Measurements from ENCODE around the gene DAP3.

Gene DAP3

DNA sequence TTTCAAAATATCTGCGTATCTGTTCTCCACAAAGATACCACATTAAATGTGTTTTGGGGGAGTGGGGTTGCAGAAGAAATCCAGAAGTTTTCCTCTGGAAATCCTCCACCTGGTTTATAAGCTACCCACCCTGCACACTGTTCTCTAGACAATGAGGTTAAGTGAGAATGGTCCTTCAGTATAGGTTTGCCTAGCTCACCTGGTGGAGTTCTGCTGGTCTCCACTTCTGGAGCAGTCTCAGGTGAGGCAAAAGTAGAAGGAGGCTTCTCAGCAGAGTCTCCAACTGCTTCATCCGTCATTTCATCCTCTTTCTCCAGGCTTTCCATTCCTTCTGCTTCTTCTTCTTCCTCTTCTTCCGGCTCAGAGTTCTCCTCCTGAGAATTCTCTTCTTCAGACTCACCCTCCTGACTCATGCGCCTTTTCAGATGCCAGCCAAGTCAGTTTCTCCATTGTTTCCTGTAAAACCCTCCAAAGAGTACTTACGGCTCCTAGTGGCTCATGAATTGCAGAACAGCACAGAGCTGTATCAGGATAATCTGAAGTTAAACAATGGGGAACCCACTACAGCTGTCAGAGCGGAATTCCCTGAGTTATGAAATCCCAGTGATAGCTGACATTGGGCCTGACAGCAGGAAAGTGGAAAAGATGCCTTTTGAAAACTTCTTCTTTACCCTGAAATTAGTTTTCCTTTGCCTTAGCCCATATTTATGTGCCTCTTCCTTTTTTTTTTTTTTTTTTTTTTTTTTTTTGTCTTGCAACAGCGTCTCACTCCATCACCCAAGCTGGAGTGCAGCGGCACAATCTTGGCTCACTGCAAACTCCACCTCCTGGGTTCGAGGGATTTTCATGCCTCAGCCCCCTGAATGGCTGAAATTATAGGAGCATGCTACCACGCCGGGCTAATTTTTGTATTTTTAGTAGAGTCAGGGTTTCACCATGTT lies 40.4 kb upstream of the DAP3 start (continued):
- TF ChIP-seq, protein P1, sequence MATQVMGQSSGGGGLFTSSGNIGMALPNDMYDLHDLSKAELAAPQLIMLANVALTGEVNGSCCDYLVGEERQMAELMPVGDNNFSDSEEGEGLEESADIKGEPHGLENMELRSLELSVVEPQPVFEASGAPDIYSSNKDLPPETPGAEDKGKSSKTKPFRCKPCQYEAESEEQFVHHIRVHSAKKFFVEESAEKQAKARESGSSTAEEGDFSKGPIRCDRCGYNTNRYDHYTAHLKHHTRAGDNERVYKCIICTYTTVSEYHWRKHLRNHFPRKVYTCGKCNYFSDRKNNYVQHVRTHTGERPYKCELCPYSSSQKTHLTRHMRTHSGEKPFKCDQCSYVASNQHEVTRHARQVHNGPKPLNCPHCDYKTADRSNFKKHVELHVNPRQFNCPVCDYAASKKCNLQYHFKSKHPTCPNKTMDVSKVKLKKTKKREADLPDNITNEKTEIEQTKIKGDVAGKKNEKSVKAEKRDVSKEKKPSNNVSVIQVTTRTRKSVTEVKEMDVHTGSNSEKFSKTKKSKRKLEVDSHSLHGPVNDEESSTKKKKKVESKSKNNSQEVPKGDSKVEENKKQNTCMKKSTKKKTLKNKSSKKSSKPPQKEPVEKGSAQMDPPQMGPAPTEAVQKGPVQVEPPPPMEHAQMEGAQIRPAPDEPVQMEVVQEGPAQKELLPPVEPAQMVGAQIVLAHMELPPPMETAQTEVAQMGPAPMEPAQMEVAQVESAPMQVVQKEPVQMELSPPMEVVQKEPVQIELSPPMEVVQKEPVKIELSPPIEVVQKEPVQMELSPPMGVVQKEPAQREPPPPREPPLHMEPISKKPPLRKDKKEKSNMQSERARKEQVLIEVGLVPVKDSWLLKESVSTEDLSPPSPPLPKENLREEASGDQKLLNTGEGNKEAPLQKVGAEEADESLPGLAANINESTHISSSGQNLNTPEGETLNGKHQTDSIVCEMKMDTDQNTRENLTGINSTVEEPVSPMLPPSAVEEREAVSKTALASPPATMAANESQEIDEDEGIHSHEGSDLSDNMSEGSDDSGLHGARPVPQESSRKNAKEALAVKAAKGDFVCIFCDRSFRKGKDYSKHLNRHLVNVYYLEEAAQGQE (tag by site-specific recombination; IDR thresholded peaks at IDR 0.05) = no peak
- TF ChIP-seq GLI2 (tag by site-specific recombination; IDR thresholded peaks at IDR 0.05; ENCODE audit: borderline replicate concordance, low read depth) (no peak), ZNF221 (tag by site-specific recombination; IDR thresholded peaks at IDR 0.05; ENCODE audit: borderline replicate concordance) (no peak), ZSCAN23 (tag by site-specific recombination; IDR thresholded peaks at IDR 0.05) (no peak), ZNF24 (tag by site-specific recombination; IDR thresholded peaks at IDR 0.05) (no peak), ZNF510 (tag by site-specific recombination; IDR thresholded peaks at IDR 0.05; ENCODE audit: insufficient replicate concordance) (no peak)

DNA sequence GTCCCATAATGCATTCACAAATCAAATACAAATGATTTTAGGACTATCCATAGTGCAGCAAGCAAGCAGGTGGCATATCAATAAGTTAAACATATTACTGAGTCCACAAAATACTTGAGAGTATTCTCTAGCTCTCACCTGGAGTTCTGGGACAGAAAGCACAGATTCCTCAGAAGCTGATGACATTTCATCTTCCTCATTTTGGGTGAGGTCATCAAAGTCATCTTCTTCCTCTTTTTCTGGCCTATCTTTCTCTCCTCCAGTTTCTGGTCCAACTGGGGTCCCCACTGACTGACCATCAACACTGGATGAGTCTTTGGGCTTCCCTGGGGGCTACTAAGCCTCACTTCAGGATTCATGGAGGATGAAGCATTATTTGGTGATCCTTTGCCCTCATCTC lies 39.2 kb upstream of the DAP3 start:
- CTCF ChIA-PET = no interaction called here
- H3K4me1 ChIP-seq (ENCODE audit: control insufficient read depth, insufficient read depth, low read length) = no peaks in the 10 kb centered on the region; the same call in 1 of the 2 replicates

DNA sequence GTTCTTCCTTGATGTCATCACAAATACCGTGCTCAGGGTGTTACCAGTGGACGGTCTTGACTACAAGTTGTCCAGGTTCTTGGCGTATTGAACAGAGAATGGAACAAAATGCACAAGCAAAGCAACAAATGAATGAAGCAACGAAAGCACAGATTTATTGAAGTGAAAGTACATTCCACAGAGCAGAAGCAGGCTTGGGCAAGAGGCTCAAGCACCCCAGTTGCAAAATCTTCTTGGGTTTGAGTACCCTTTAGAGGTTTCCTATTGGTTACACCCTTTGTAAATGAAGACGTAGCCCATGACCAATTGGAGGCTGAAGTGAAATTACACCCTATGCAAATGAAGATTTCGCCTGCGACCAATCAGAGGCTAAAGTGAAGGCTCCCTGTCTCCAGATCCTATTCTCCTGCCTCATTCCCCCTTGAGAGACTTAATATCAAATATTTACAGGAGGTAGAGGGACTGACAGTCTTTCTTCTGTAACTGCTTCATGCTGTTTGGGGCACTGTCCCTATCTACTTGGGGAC lies 38.6 kb upstream of the DAP3 start:
- no peak for TF ChIP-seq ZNF266 (tag by site-specific recombination; IDR thresholded peaks at IDR 0.05; ENCODE audit: low read depth)
- TF ChIP-seq, protein P2, sequence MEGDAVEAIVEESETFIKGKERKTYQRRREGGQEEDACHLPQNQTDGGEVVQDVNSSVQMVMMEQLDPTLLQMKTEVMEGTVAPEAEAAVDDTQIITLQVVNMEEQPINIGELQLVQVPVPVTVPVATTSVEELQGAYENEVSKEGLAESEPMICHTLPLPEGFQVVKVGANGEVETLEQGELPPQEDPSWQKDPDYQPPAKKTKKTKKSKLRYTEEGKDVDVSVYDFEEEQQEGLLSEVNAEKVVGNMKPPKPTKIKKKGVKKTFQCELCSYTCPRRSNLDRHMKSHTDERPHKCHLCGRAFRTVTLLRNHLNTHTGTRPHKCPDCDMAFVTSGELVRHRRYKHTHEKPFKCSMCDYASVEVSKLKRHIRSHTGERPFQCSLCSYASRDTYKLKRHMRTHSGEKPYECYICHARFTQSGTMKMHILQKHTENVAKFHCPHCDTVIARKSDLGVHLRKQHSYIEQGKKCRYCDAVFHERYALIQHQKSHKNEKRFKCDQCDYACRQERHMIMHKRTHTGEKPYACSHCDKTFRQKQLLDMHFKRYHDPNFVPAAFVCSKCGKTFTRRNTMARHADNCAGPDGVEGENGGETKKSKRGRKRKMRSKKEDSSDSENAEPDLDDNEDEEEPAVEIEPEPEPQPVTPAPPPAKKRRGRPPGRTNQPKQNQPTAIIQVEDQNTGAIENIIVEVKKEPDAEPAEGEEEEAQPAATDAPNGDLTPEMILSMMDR (tag by site-specific recombination; IDR thresholded peaks at IDR 0.05) = no peak
- no peak for TF ChIP-seq ZNF302 (tag by site-specific recombination; IDR thresholded peaks at IDR 0.05; ENCODE audit: low read depth)
- TF ChIP-seq ZNF664 (tag by site-specific recombination; IDR thresholded peaks at IDR 0.05) = no peak
- TF ChIP-seq MZF1 (tag by site-specific recombination; IDR thresholded peaks at IDR 0.05; ENCODE audit: borderline replicate concordance) = no peak
- no peak for TF ChIP-seq ZNF416 (tag by site-specific recombination; IDR thresholded peaks at IDR 0.05)
- peak; percentile 25; the same call in 1 of the 2 replicates for TF ChIP-seq PRDM1 (tag by site-specific recombination; IDR thresholded peaks at IDR 0.05)
- TF ChIP-seq, protein P3, sequence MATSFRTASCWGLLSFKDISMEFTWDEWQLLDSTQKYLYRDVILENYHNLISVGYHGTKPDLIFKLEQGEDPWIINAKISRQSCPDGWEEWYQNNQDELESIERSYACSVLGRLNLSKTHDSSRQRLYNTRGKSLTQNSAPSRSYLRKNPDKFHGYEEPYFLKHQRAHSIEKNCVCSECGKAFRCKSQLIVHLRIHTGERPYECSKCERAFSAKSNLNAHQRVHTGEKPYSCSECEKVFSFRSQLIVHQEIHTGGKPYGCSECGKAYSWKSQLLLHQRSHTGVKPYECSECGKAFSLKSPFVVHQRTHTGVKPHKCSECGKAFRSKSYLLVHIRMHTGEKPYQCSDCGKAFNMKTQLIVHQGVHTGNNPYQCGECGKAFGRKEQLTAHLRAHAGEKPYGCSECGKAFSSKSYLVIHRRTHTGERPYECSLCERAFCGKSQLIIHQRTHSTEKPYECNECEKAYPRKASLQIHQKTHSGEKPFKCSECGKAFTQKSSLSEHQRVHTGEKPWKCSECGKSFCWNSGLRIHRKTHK (tag by site-specific recombination; IDR thresholded peaks at IDR 0.05) = no peak
- H3K27ac ChIP-seq (ENCODE audit: extremely low read depth, low read depth, low read length) = no peak overlapping the region
- H3K4me3 ChIP-seq (ENCODE audit: low read depth, low read length) = no peak overlapping the region
- H3K36me3 ChIP-seq (ENCODE audit: control insufficient read depth in 2 of 2, insufficient read depth in 1 of 2, low read length in 2 of 2) = no peaks in the 10 kb centered on the region
- ChIA-PET POLR2A (no interaction called here), CTCF (interaction anchor here (1.1 to 1.6 kb wide), 3 partner anchors 54 to 79 kb away, joined by 3 to 5 read pairs (median 4); no protein-coding TSS in a partner anchor)
- no peaks in the 10 kb centered on the region; the same call in 1 of the 2 replicates for H3K4me1 ChIP-seq (ENCODE audit: control insufficient read depth, insufficient read depth, low read length)
- no peaks in the 10 kb centered on the region for H3K9me3 ChIP-seq (ENCODE audit: control insufficient read depth, insufficient read depth, low read depth, low read length)

More for the DNA sequence above, 39.2 kb upstream of the DAP3 start:
- TF ChIP-seq, protein P4, sequence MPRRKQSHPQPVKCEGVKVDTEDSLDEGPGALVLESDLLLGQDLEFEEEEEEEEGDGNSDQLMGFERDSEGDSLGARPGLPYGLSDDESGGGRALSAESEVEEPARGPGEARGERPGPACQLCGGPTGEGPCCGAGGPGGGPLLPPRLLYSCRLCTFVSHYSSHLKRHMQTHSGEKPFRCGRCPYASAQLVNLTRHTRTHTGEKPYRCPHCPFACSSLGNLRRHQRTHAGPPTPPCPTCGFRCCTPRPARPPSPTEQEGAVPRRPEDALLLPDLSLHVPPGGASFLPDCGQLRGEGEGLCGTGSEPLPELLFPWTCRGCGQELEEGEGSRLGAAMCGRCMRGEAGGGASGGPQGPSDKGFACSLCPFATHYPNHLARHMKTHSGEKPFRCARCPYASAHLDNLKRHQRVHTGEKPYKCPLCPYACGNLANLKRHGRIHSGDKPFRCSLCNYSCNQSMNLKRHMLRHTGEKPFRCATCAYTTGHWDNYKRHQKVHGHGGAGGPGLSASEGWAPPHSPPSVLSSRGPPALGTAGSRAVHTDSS (tag by site-specific recombination; IDR thresholded peaks at IDR 0.05) = peak; percentile 27; the same call in 1 of the 2 replicates
- TF ChIP-seq ZNF701 (tag by site-specific recombination; IDR thresholded peaks at IDR 0.05) = no peak
- H3K9me3 ChIP-seq (ENCODE audit: control insufficient read depth, insufficient read depth, low read depth, low read length) = no peaks in the 10 kb centered on the region
- POLR2A ChIA-PET = no interaction called here
- H3K36me3 ChIP-seq (ENCODE audit: control insufficient read depth in 2 of 2, insufficient read depth in 1 of 2, low read length in 2 of 2) = no peaks in the 10 kb centered on the region
- no peak overlapping the region for H3K4me3 ChIP-seq (ENCODE audit: low read depth, low read length)
- no peak overlapping the region for H3K27ac ChIP-seq (ENCODE audit: extremely low read depth, low read depth, low read length)
